Left renal pelvis (tissue), 4 donors: ENCODE measurements around the gene PDHX. TPM values are rescaled to one million over a fixed set of nuclear protein-coding genes. Genes with fewer than 3 reads are reported as not detected.
A peak's percentile ranks its signal among the peaks of the same experiment; 100 is the strongest.
"Not testable (repeated sequence)": the region's sequence is repeated elsewhere in the genome, so short reads cannot be mapped to it uniquely, and the experiment has no call there.

Experiments
- DNase-seq, 4 donors: peaks; one replicate each; pipeline ENCODE4 v3.0.0-alpha.2; 2013; ENCODE audit warnings: low read depth in 4 of 4, low spot score in 3 of 4
- polyA plus RNA-seq, 4 donors: library from polyadenylated mRNA; unstranded; fragments of 120-200 nt; gene quantifications; one replicate each; pipeline ENCODE4 v1.2.1, GENCODE V29; 2013; ENCODE audit not compliant: insufficient read length in 4 of 4

Gene PDHX
- polyA plus RNA-seq, 4 donors: 22.4 to 43.6 (median 37.7) TPM

- no peak for DNase-seq
Measured at GRCh38 chr11:35013514-35014233, 97.3 kb downstream of the PDHX start.

GRCh38 chr11:35014346-35014745, 97.9 kb downstream of the PDHX start:
- no peak for DNase-seq

GRCh38 chr11:35015621-35016387, 99.4 kb downstream of the PDHX start:
- no peak for DNase-seq

GRCh38 chr11:35016916-35017315, 100.5 kb downstream of the PDHX start:
- peak in 1 of 4 donors; percentile 27 for DNase-seq

- DNase-seq: no peak
Measured at GRCh38 chr11:35017528-35018342, 101.3 kb downstream of the PDHX start.

GRCh38 chr11:35021589-35021988, 105.2 kb downstream of the PDHX start:
- DNase-seq: no peak

- not testable (repeated sequence) for DNase-seq
Measured at GRCh38 chr11:35023940-35024339, 107.5 kb downstream of the PDHX start.

- not testable (repeated sequence) for DNase-seq
Measured at GRCh38 chr11:35028007-35028406, 111.6 kb downstream of the PDHX start.

- no peak for DNase-seq
Measured at GRCh38 chr11:35029979-35030682, 113.7 kb downstream of the PDHX start.

- DNase-seq: no peak
Measured at GRCh38 chr11:35030716-35031213, 114.3 kb downstream of the PDHX start.

GRCh38 chr11:35031346-35031745, 114.9 kb downstream of the PDHX start:
- DNase-seq: no peak

- no peak for DNase-seq
Measured at GRCh38 chr11:35031867-35032266, 115.4 kb downstream of the PDHX start.

- no peak for DNase-seq
Measured at GRCh38 chr11:35033011-35033410, 116.6 kb downstream of the PDHX start.

- DNase-seq: no peak
Measured at GRCh38 chr11:35034401-35034800, 118.0 kb downstream of the PDHX start.

- no peak for DNase-seq
Measured at GRCh38 chr11:35035894-35036408, 119.5 kb downstream of the PDHX start.

GRCh38 chr11:35036639-35037038, 120.2 kb downstream of the PDHX start:
- no peak for DNase-seq

GRCh38 chr11:35038211-35038928, 122.0 kb downstream of the PDHX start:
- DNase-seq: no peak

GRCh38 chr11:35039076-35039475, 122.7 kb downstream of the PDHX start:
- DNase-seq: no peak

GRCh38 chr11:35040221-35040942, 124.0 kb downstream of the PDHX start:
- DNase-seq: no peak
